HT1080 (cell line): ENCODE measurements around the gene MPV17L. TPM values are rescaled to one million over a fixed set of nuclear protein-coding genes. Genes with fewer than 3 reads are reported as not detected.
"Not testable (repeated sequence)": the region's sequence is repeated elsewhere in the genome, so short reads cannot be mapped to it uniquely, and the experiment has no call there.

ENCODE experiments used
- DNase-seq: peaks from one replicate; pipeline ENCODE4 v3.0.0-alpha.2; 2015; ENCODE audit warnings: low read depth
- total RNA-seq: library from RNA; depleted of rRNA; stranded (reverse); fragments of >200 nt; shearing (Covaris generic); gene quantifications from 2 replicates; pipeline ENCODE4 v1.2.3, GENCODE V29; 2014; rRNA removed

The MPV17L gene
- total RNA-seq, 1 experiment from 2014 or later = not detected

GRCh38 chr16:15450624-15451023, 55.1 kb downstream of the MPV17L start:
- DNase-seq = no peak

GRCh38 chr16:15451098-15451731, 55.7 kb downstream of the MPV17L start:
- no peak for DNase-seq

GRCh38 chr16:15452246-15452855, 56.8 kb downstream of the MPV17L start:
- no peak for DNase-seq

GRCh38 chr16:15453296-15453695, 57.7 kb downstream of the MPV17L start:
- DNase-seq = not testable (repeated sequence)

- DNase-seq = not testable (repeated sequence)
These were observed 59.4 kb downstream of the MPV17L start for GRCh38 chr16:15454933-15455332.

GRCh38 chr16:15457400-15457799, 61.8 kb downstream of the MPV17L start:
- DNase-seq = no peak

GRCh38 chr16:15457958-15458357, 62.4 kb downstream of the MPV17L start:
- DNase-seq = no peak

- no peak for DNase-seq
These were observed 64.2 kb downstream of the MPV17L start for GRCh38 chr16:15459791-15460190.

- DNase-seq = no peak
These were observed 65.0 kb downstream of the MPV17L start for GRCh38 chr16:15460601-15461000.

GRCh38 chr16:15461376-15461775, 65.8 kb downstream of the MPV17L start:
- peak; percentile 57 for DNase-seq

Other genes starting within 250 kb of the MPV17L start
- gene NPIPA5, start 17.5 kb upstream of the MPV17L start, total RNA-seq = 1.5 and 3.0 TPM in 2 replicates
- gene BMERB1, start 38.8 kb downstream of the MPV17L start, total RNA-seq = 5.5 and 10.3 TPM in 2 replicates
- gene MARF1, start 247.4 kb downstream of the MPV17L start, total RNA-seq = 5.2 and 9.9 TPM in 2 replicates